Suppressor macrophage (primary cell): ENCODE measurements around the gene HSD11B1.
A peak's percentile ranks its signal among the peaks of the same experiment; 100 is the strongest.

Source experiments
- DNase-seq, 4 experiments: peaks; one replicate each; pipeline ENCODE4 v3.0.0-alpha.2; 2020 to 2022

Gene HSD11B1

DNA sequence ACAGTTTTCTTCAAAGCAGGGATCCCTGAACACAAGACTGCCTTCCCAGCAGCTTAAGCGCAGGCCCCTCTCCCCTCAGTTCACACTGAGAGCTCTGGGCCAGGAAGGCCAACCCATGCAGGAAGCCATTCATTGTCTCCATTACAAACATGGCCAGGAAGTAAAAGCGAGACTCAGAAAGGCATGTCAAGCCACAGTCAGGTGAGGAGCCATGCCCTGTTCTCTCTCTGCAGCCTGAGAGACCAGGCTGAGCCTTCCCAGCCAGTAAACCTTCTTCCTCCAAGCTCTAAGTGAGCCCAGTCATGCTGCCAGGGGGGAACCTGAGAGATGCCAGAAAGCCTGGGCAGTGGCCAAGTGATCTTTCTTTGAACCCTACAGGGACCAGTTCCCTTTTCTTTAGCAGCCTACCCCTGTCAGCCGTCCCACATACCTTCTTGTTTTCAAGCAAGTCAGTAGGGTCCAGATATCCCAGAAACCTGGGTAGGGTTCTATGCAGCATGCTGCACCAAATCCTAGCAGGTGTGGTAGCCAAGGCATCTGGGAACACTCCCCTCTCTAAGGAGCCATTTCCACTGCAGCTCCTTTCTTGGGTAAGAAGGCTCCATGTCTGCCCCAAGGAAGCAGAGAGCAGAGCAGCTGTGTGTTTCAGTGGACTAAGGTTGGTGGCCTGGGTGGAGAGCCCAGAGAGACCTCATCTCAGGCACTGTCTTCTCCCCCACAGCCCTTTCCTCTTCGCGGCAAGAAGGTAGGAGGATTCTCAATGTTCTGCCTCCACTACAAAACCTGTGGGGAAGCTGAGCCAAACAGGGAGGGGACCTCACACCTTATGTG, 52.2 kb downstream of the HSD11B1 start:
- DNase-seq, result peak; percentile 66 to 81 (median 78)

- no peak for DNase-seq
These were observed 53.8 kb downstream of the HSD11B1 start for GRCh38 chr1:209758400-209758799.

DNA sequence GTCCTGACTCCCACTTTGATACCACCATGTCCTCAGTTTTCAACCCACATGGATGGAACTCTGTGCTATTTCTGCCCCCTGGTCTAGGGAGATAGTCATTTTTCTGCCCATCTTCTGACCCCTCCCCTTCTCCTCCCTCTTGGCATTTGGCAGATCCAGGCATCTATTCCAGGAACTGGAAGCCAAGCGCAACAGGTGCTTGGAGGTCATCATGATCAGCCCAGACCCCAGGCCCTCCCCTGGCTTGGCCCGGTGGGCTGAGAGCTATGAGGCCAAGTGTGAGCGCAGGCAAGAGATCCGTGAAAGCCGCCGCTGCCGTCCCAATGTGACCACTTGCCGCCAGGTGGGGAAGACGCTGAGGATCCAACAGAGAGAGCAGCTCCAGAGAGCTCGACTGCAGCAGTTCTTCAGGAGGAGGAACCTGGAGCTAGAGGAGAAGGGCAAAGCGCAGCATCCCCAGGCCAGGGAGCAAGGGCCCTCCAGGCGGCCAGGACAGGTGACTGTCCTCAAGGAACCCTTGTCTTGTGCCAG, 55.2 kb downstream of the HSD11B1 start:
- DNase-seq, result no peak

GRCh38 chr1:209761011-209761635, 56.5 kb downstream of the HSD11B1 start:
- peak; percentile 54 to 82 (median 78) for DNase-seq

DNA sequence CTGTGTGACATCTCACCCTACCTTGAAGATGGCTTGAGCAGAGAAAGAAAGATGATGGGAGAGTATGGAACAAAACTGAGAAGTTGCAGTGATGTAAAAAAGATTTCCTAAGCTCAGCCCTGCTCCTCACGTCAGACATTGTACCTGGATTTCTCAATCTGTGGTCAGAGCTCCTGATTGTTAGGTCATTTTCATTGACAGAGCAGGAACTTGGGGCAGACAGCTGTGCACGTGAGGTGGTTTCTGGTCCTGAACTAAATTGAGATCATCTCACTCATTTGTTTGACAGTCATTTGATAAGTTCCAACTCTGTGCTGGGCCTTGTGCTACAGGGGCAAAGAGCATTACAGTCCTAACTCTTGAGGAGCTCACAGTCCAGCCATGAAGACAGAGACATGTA, 61.4 kb downstream of the HSD11B1 start:
- peak; percentile 74 to 91 (median 84) for DNase-seq

- DNase-seq, result no peak
These were observed 62.5 kb downstream of the HSD11B1 start for GRCh38 chr1:209767096-209767495.

DNA sequence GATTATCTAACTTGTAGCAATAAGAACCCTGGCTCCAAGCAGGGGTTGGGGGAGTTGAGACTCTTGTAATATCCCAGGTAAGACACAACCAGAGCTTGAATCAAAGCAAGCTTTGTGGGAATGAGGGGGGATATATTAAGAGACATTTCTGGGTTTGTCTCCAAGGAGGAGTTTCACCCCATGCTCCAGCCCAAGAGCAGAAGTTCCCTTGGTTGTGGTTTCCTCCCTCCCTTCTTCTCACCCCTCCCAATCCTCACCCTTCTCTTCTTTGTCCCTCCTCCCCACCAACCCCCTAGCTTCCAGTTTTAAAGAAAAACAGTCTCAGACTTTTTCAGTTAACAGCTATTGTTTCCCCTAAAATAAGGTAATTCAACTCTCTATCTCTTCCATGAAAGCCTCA, 63.1 kb downstream of the HSD11B1 start:
- peak; percentile 44 to 71 (median 63) for DNase-seq

DNA sequence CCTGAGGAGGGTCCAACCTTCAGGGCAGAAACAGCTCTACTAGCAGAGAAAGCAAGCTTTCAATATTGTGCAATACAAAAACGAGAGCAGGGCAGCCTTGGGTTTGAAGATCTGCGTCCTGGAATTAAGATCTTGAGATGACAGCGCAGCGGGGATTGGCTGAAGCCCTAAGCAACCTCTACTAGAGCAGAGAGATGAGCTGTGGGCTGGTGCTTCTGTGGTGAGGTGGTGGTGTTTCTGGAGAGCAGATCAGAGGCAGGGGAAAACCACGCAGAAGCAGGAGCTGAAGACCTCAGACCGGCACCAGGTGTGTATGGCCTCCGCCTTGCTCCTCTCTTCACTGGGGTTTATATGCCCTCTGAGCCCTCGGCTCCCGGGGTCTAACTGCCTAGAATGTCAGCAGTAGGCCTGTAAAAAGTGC, 63.7 kb downstream of the HSD11B1 start:
- DNase-seq, result peak in 3 of 4 experiments; percentile 43 to 62 (median 58)

DNA sequence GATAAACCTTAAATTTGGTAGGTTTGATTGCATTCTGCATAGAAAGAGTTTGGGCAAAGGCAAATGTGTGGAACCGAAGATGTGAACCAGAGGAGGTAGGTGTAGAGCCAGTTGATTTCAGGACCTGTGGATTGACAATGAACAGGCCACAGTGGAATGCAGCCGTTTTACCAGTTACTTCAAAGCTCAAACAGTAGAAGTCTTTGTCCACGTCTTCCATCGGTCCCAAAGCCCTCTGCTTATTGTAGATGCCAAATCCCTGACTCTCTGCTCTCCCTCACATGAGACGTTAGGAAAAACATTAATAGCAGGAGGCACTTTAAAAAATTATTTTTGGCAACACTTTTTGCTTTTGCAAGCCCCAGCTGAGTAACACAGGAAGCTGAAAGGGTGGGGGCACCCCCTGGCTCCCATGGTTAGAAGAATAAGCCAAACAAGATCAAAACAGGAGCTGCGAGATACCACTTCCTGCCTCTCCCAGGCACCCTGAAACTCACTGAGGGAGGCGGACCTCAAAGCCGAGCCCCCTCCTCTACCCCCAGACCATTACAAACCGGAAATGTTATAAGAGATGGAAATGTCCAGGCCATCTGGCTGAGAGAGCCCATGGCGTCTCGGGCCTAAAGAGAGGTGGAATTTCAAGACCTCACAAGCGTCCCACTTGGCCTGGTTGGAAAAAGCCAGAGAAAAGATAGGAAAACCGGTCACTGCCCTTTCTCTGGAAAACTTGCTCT, 64.7 kb downstream of the HSD11B1 start:
- DNase-seq, result peak; percentile 76 to 87 (median 86)

DNA sequence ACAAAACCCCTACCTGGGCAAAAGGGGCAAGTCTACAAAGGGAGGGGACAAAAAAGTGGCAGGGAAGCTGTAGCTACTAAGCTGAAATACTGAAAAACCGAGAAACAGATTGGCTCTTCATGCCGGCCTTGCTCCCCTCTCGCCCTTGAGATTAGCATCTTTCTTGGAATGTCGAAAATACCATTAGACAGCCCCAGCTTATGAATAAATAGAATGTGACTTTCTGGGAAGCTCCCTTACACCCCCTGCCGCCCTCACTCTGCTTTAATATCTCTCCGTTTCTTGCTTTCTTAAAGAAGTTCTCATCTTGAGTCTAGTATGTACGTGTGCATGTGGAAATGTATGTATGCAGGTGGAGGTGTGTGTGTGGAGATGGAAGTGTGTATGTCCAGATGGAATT, 65.3 kb downstream of the HSD11B1 start:
- DNase-seq, result peak in 3 of 4 experiments; percentile 48 to 63 (median 49)

DNA sequence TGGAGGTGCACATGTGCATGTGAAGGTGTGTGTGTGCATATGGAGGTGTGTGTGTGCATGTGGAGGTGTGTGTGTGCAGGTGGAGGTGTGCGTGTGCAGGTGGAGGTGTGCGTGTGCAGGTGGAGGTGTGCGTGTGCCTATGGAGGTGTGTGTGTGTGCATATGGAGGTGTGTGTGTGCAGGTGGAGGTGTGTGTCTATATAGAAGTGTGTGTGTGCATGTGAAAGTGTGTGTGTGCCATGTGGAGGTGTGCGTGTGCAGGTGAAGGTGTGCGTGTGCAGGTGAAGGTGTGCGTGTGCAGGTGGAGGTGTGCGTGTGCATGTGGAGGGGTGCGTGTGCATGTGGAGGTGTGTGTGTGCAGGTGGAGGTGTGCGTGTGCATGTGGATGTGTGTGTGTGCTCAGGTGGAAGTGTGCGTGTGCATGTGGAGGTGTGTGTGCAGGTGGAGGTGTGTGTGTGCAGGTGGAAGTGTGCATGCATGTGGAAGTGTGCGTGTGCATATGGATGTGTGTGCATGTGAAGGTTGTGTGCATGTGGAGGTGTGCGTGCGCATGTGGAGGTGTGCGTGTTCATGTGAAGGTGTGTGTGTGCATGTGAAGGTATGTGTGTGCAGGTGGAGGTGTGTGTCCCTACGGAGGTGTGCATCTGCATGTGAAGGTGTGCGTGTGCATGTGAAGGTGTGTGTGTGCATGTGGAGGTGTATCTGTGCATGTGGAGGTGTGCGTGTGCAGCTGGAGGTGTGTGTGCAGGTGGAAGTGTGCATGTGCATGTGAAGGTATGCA, 66.2 kb downstream of the HSD11B1 start:
- DNase-seq, result peak in 1 of 4 experiments; percentile 19

GRCh38 chr1:209772126-209772525, 67.5 kb downstream of the HSD11B1 start:
- DNase-seq, result peak in 2 of 4 experiments; percentile 21 to 25

GRCh38 chr1:209774592-209774991, 69.9 kb downstream of the HSD11B1 start:
- DNase-seq, result peak in 2 of 4 experiments; percentile 30 to 46

DNA sequence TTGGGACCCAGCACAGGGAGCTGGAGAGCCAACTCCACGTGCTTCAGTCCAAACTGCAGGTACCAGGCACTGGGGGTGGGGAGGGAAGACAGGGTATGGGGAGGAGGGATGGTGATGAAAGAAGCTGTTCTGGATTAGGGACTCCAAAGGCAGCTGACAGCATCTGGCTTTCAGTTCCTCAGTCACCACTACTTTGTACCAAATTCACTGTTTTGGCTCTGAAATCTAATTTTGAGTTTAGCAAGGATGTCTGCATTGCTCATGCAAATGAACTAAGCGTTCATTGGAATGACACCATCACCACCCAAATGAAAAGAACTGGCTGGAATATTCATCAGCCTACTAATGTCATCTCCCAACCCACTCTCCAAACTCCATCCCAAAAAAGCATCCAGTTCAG, 71.0 kb downstream of the HSD11B1 start:
- DNase-seq, result no peak

- DNase-seq, result no peak
These were observed 72.9 kb downstream of the HSD11B1 start for GRCh38 chr1:209777587-209777986.

DNA sequence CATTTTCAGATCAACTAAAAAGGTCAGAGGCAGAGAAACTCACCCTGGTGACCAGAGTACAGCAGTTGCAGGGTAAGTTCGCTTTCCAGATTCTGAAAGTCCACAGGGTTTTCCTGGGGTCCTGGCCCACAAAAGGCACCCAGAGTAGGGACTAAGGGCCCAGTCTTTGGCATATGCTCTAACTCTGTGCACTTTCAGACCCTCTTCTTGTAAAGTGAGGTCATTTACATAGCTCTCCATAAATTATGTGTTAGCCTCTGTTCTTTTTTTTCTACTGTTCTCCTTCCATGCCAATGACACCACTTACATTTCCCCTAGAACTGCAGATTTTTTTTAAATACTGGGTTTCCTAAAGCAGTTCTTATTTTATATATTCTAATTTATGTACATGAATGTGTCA, 73.5 kb downstream of the HSD11B1 start:
- DNase-seq, result no peak

DNA sequence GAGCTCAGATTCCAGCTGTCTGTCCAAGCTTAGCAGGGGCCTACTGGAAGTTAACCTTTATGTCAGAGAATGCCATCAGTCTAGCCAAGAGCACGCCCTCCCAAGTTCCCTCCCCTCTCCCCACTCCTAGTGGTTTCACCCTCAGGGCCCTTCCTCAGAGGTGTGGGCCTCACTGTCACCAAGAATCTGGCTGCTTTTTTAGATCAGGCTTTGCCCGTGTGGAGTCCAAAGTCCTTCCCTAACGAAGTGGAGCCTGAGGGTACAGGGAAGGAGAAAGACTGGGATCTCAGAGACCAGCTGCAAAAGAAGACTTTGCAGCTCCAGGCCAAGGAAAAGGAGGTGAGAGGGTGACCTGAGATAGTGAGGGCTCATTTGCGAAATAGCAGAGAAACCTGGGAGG, 75.6 kb downstream of the HSD11B1 start:
- no peak for DNase-seq

DNA sequence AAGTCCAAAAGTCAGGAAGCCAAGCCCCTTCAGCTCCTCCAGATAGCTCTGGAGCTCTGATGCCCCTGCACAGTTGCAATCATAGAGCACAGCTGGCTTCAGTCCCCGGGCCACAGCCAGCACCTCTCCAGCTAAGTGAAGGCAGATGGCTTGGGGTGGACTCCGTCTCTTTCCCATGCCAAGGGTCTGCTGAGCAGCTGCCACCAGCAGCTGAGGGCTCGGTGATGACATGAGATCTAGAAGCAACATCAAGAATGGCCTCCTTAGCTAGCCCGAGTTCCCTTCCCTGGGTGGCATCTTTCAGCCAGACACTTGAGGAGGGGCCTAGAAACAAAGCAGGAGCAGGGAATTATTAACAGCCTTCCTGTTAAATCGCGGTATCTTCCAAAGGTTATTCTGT, 78.7 kb downstream of the HSD11B1 start:
- DNase-seq, result no peak
